ENCODE results near the gene WRNIP1. TPM values are rescaled to one million over a fixed set of nuclear protein-coding genes. Genes with fewer than 3 reads are reported as not detected.

Gene WRNIP1
- total RNA-seq, 1 donor from 2014 or later, result 31.5 TPM

GRCh38 chr6:2750832-2751231, 14.4 kb upstream of the WRNIP1 start, which contains the start of gene MYLK4:
Gene MYLK4, minus strand, starts transcription at chr6:2750922. Its CDS starts 1,628 bp downstream, at chr6:2749294.
- H4K20me1 ChIP-seq (ENCODE audit: insufficient read depth, low read length), result no peaks in the 10 kb centered on the region
- Mint-ChIP-seq H3K27ac (ENCODE audit: unreplicated experiment) (no peak within 1 kb of the TSS), H3K36me3 (ENCODE audit: low read depth, unreplicated experiment) (no peaks in the 10 kb centered on the region), H3K4me3 (ENCODE audit: unreplicated experiment) (no peak within 1 kb of the TSS), H3K27me3 (ENCODE audit: low read depth, unreplicated experiment) (peaks cover 2% of the 10 kb centered on the region), H3K9me3 (ENCODE audit: unreplicated experiment) (no peaks in the 10 kb centered on the region), H3K4me1 (ENCODE audit: low read depth, unreplicated experiment) (peaks cover 7% of the 10 kb centered on the region)
- H3K4me3 ChIP-seq (ENCODE audit: insufficient read depth, low read depth, low read length), result no peak within 1 kb of the TSS
- no peaks in the 10 kb centered on the region for H3K36me3 ChIP-seq (ENCODE audit: insufficient read depth, low read length)
- DNase-seq (ENCODE audit: low read depth) (no peak), FAIRE-seq (no peak)
- H3K4me1 ChIP-seq (ENCODE audit: insufficient read depth, low read length), result peaks cover 4% of the 10 kb centered on the region
- no peak within 1 kb of the TSS for H2AFZ ChIP-seq (ENCODE audit: low read depth, low read length)
- no peaks in the 10 kb centered on the region for H3K79me2 ChIP-seq (ENCODE audit: insufficient read depth, low read length)
- peak within 1 kb of the TSS; percentile 40 for H3K4me2 ChIP-seq (ENCODE audit: low read length)
- TF ChIP-seq, protein P1, sequence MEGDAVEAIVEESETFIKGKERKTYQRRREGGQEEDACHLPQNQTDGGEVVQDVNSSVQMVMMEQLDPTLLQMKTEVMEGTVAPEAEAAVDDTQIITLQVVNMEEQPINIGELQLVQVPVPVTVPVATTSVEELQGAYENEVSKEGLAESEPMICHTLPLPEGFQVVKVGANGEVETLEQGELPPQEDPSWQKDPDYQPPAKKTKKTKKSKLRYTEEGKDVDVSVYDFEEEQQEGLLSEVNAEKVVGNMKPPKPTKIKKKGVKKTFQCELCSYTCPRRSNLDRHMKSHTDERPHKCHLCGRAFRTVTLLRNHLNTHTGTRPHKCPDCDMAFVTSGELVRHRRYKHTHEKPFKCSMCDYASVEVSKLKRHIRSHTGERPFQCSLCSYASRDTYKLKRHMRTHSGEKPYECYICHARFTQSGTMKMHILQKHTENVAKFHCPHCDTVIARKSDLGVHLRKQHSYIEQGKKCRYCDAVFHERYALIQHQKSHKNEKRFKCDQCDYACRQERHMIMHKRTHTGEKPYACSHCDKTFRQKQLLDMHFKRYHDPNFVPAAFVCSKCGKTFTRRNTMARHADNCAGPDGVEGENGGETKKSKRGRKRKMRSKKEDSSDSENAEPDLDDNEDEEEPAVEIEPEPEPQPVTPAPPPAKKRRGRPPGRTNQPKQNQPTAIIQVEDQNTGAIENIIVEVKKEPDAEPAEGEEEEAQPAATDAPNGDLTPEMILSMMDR (IDR thresholded peaks at IDR 0.05; ENCODE audit: insufficient read depth, low read depth, low read length), result no peak
- no peak for TF ChIP-seq EZH2 (IDR thresholded peaks at IDR 0.05; ENCODE audit: insufficient read depth, low read length)
- no peak within 1 kb of the TSS for H3K27ac ChIP-seq (ENCODE audit: low read depth, low read length)
- no peaks in the 10 kb centered on the region for H3K9me3 ChIP-seq (ENCODE audit: insufficient read depth, low read depth, low read length)
- peaks cover 6% of the 10 kb centered on the region for H3K27me3 ChIP-seq (ENCODE audit: insufficient read depth, low read length)
- no peak within 1 kb of the TSS for H3K9ac ChIP-seq (ENCODE audit: low read length)

GRCh38 chr6:2751871-2752270, 13.3 kb upstream of the WRNIP1 start:
- FAIRE-seq, result no peak
- H3K27ac Mint-ChIP-seq (ENCODE audit: unreplicated experiment), result no peak overlapping the region
- no peak for TF ChIP-seq EZH2 (IDR thresholded peaks at IDR 0.05; ENCODE audit: insufficient read depth, low read length)
- TF ChIP-seq, protein P1 (IDR thresholded peaks at IDR 0.05; ENCODE audit: insufficient read depth, low read depth, low read length), result no peak

DNA sequence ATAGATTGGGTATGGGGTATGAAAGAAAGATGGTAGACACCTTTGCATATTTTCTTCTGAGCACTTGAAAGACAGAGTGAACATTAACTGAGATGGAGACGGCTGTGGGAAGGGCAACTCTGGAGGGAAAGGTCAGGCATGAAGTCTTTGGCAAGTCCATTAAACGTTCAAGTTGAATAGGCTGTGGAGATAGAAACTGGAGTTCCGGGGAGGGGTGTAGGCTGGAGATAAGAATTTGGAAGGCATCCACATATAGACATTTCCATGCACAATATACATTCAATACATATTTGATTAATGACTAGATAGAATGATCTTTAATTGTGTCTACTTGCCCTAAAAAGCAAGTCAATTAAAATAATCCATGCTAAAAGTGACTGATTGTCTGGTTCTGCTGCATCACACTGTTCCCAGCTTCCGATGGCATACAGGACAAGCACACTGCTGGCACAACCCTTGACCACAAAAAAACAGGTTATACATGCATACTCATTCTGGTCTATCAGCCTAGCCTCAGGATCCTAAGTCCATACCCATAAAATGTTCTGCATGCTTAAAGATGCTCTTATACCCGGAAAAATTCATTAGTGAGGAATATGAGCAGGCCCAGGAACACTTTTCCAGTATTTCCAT, 12.6 kb upstream of the WRNIP1 start:
- H3K27ac Mint-ChIP-seq (ENCODE audit: unreplicated experiment), result no peak overlapping the region
- DNase-seq (ENCODE audit: low read depth) (no peak), FAIRE-seq (no peak)
- no peak overlapping the region for H2AFZ ChIP-seq (ENCODE audit: low read depth, low read length)
- no peaks in the 10 kb centered on the region for H3K4me1 Mint-ChIP-seq (ENCODE audit: low read depth, unreplicated experiment)
- H3K27ac ChIP-seq (ENCODE audit: low read depth, low read length), result no peak overlapping the region
- H3K9ac ChIP-seq (ENCODE audit: low read length), result no peak overlapping the region
- H3K4me3 Mint-ChIP-seq (ENCODE audit: unreplicated experiment), result no peak overlapping the region
- H3K27me3 Mint-ChIP-seq (ENCODE audit: low read depth, unreplicated experiment), result peaks cover 2% of the 10 kb centered on the region
- H3K4me3 ChIP-seq (ENCODE audit: insufficient read depth, low read depth, low read length), result no peak overlapping the region
- H3K4me2 ChIP-seq (ENCODE audit: low read length), result no peak overlapping the region
- TF ChIP-seq EZH2 (IDR thresholded peaks at IDR 0.05; ENCODE audit: insufficient read depth, low read length), result no peak
- TF ChIP-seq, protein P1 (IDR thresholded peaks at IDR 0.05; ENCODE audit: insufficient read depth, low read depth, low read length), result no peak
- H3K36me3 Mint-ChIP-seq (ENCODE audit: low read depth, unreplicated experiment), result no peaks in the 10 kb centered on the region
- no peaks in the 10 kb centered on the region for H3K9me3 ChIP-seq (ENCODE audit: insufficient read depth, low read depth, low read length)
- no peaks in the 10 kb centered on the region for H3K36me3 ChIP-seq (ENCODE audit: insufficient read depth, low read length)
- H3K9me3 Mint-ChIP-seq (ENCODE audit: unreplicated experiment), result no peaks in the 10 kb centered on the region
- H3K27me3 ChIP-seq (ENCODE audit: insufficient read depth, low read length), result peaks cover 6% of the 10 kb centered on the region
- H3K79me2 ChIP-seq (ENCODE audit: insufficient read depth, low read length), result no peaks in the 10 kb centered on the region
- H4K20me1 ChIP-seq (ENCODE audit: insufficient read depth, low read length), result no peaks in the 10 kb centered on the region
- H3K4me1 ChIP-seq (ENCODE audit: insufficient read depth, low read length), result no peaks in the 10 kb centered on the region

More at GRCh38 chr6:2751871-2752270, 13.3 kb upstream of the WRNIP1 start:
- Histone ChIP-seq H2AFZ (ENCODE audit: low read depth, low read length) (no peak overlapping the region), H3K9me3 (ENCODE audit: insufficient read depth, low read depth, low read length) (no peaks in the 10 kb centered on the region), H3K27ac (ENCODE audit: low read depth, low read length) (no peak overlapping the region), H4K20me1 (ENCODE audit: insufficient read depth, low read length) (no peaks in the 10 kb centered on the region), H3K9ac (ENCODE audit: low read length) (no peak overlapping the region), H3K4me3 (ENCODE audit: insufficient read depth, low read depth, low read length) (no peak overlapping the region), H3K4me2 (ENCODE audit: low read length) (no peak overlapping the region), H3K36me3 (ENCODE audit: insufficient read depth, low read length) (no peaks in the 10 kb centered on the region), H3K4me1 (ENCODE audit: insufficient read depth, low read length) (no peaks in the 10 kb centered on the region), H3K79me2 (ENCODE audit: insufficient read depth, low read length) (no peaks in the 10 kb centered on the region), H3K27me3 (ENCODE audit: insufficient read depth, low read length) (peaks cover 6% of the 10 kb centered on the region)
- H3K4me3 Mint-ChIP-seq (ENCODE audit: unreplicated experiment), result no peak overlapping the region
- peaks cover 2% of the 10 kb centered on the region for H3K27me3 Mint-ChIP-seq (ENCODE audit: low read depth, unreplicated experiment)
- no peaks in the 10 kb centered on the region for H3K36me3 Mint-ChIP-seq (ENCODE audit: low read depth, unreplicated experiment)
- peak; percentile 47 for DNase-seq (ENCODE audit: low read depth)
- H3K4me1 Mint-ChIP-seq (ENCODE audit: low read depth, unreplicated experiment), result no peaks in the 10 kb centered on the region
- no peaks in the 10 kb centered on the region for H3K9me3 Mint-ChIP-seq (ENCODE audit: unreplicated experiment)

Data from astrocyte (in vitro differentiated cells and primary cell).